ENCODE results near the gene TMPRSS7.
"Not testable (repeated sequence)": the region's sequence is repeated elsewhere in the genome, so short reads cannot be mapped to it uniquely, and the experiment has no call there.

TMPRSS7 gene

DNA sequence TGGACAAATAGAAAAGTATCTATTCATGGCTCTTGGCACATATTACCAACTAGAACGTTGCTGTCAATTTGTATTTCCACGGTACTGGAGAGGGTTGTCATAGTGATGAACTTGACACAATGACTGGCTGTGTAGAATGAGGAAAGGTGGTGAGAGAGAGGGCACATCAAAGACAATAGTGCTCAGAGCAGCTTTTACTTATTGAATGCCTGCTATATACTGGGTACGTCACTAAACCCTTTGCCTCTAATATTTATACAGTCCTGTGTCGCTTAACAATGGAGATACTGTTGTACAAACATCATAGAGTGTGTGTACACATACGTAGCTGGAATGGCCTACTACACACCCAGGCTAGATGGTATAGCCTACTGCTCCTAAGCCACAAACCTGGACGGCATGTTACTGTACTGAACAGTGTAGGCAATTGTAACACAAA lies 8.3 kb downstream of the TMPRSS7 start:
- DNase-seq (ENCODE audit: low read depth, low spot score) = no peak
- TF ChIP-seq FOXP2 (optimal IDR thresholded peaks at IDR 0.05; ENCODE audit: control extremely low read depth, extremely low read length, insufficient read depth) = no peak
- no peak for TF ChIP-seq EZH2 (IDR thresholded peaks at IDR 0.05)
- TF ChIP-seq POLR2AphosphoS5 (IDR thresholded peaks at IDR 0.05; ENCODE audit: borderline replicate concordance, low read depth, low read length) = no peak
- H3K9me3 ChIP-seq (ENCODE audit: low read depth, low read length) = no peaks in the 10 kb centered on the region
- no peak overlapping the region for H3K4me3 ChIP-seq
- no peaks in the 10 kb centered on the region for H3K36me3 ChIP-seq (ENCODE audit: insufficient read depth, low read length)
- no peak overlapping the region for H3K9ac ChIP-seq (ENCODE audit: insufficient read length)
- no peak overlapping the region for H3K27ac ChIP-seq

DNA sequence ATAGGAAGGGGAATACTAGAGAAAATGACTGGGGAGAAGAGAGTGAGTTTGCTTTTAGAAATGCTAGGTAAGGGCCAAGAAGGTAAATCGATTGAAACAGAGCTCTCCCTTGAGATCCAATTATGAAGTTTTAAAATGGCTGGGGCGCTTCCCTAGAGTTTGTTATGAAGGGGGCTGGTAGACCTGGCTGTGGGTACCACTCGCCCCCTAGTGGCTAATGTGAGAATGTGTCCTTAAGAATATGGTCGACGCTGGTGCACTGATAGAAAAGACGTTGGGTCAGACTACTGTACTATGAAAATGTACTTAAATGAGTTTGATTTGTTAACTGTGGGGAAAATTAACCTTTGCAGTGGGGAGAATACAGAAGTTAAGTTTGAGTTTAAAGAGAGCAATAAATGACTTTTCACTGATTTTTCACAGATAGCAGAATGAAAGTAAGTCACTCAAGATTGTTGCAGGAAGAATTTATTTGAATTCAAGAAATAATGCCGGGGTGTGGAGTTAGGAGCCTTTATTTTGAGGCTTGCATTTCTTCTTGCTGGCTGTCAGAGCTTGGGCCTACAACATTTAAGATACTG lies 9.2 kb downstream of the TMPRSS7 start:
- H3K9me3 ChIP-seq (ENCODE audit: low read depth, low read length) = no peaks in the 10 kb centered on the region
- no peak overlapping the region for H3K27ac ChIP-seq
- no peaks in the 10 kb centered on the region for H3K36me3 ChIP-seq (ENCODE audit: insufficient read depth, low read length)
- peak overlapping the region; percentile 54 for H3K4me3 ChIP-seq
- peak; percentile 18 for DNase-seq (ENCODE audit: low read depth, low spot score)
- no peak overlapping the region for H3K9ac ChIP-seq (ENCODE audit: insufficient read length)
- TF ChIP-seq FOXP2 (optimal IDR thresholded peaks at IDR 0.05; ENCODE audit: control extremely low read depth, extremely low read length, insufficient read depth) (no peak), POLR2AphosphoS5 (IDR thresholded peaks at IDR 0.05; ENCODE audit: borderline replicate concordance, low read depth, low read length) (no peak), EZH2 (IDR thresholded peaks at IDR 0.05) (no peak)

DNA sequence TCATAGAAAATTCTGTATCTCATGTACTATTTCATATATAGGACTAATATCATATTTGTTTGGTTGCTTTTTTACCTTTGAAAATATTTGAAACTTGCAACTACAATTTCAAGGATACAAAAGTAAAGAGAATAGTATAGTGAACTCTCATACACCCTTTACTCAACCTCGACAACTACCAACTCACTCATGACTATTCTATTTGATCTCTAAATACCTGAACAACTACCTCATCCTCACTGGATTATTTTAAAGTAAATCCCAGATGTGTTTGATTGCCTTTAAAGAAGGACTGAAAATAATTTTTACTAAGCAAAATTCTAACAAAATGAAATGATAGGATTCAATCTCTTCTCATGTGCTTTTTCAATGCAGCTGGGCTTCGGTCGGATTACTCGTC lies 12.1 kb downstream of the TMPRSS7 start:
- Histone ChIP-seq H3K9me3 (ENCODE audit: low read depth, low read length) (no peaks in the 10 kb centered on the region), H3K9ac (ENCODE audit: insufficient read length) (no peak overlapping the region), H3K36me3 (ENCODE audit: insufficient read depth, low read length) (no peaks in the 10 kb centered on the region), H3K4me3 (no peak overlapping the region), H3K27ac (no peak overlapping the region)
- no peak for TF ChIP-seq FOXP2 (optimal IDR thresholded peaks at IDR 0.05; ENCODE audit: control extremely low read depth, extremely low read length, insufficient read depth)
- no peak for TF ChIP-seq EZH2 (IDR thresholded peaks at IDR 0.05)
- no peak for TF ChIP-seq POLR2AphosphoS5 (IDR thresholded peaks at IDR 0.05; ENCODE audit: borderline replicate concordance, low read depth, low read length)
- DNase-seq (ENCODE audit: low read depth, low spot score) = no peak

DNA sequence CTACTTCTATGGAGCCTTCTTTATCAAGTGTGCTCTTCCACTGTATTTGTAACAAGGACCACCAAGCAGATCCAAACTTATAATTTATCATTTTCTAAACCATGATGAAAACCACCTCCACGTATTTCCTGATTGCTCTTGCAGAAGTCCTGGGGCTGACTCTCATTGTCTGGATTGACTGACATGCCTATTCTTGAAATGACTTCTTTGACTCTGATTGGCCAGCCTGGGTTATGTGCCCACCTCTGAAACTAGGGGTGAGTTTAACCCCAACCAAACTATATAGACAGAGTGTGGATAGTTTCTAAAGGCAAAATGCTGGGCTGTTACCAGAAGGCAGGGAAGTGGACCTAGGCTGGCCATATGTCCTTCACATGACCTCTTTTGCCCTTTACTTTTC lies 12.7 kb downstream of the TMPRSS7 start:
- no peaks in the 10 kb centered on the region for H3K36me3 ChIP-seq (ENCODE audit: insufficient read depth, low read length)
- H3K9me3 ChIP-seq (ENCODE audit: low read depth, low read length) = no peaks in the 10 kb centered on the region
- no peak overlapping the region for H3K9ac ChIP-seq (ENCODE audit: insufficient read length)
- H3K27ac ChIP-seq = no peak overlapping the region
- TF ChIP-seq EZH2 (IDR thresholded peaks at IDR 0.05) = no peak
- TF ChIP-seq FOXP2 (optimal IDR thresholded peaks at IDR 0.05; ENCODE audit: control extremely low read depth, extremely low read length, insufficient read depth) = no peak
- TF ChIP-seq POLR2AphosphoS5 (IDR thresholded peaks at IDR 0.05; ENCODE audit: borderline replicate concordance, low read depth, low read length) = no peak
- DNase-seq (ENCODE audit: low read depth, low spot score) = no peak
- H3K4me3 ChIP-seq = no peak overlapping the region

DNA sequence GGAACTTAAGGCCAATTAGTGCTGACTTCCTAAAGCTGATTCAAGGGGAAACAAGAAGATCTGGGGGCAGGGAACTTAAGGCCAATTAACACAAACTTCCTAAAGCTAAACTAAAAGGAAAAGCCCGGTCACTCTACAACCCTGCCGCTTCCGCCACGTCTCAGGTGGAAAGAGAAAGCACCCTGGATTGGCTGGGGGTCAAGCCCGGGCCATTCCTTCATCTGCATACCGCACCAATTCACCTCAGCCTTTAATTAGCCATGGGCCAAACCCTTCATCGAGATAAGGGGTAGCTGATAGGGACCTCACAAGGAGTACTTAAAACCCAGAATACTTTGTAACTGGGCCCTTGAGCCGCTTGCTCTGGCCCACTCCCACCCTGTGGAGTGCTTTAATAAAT lies 14.4 kb downstream of the TMPRSS7 start:
- H3K9ac ChIP-seq (ENCODE audit: insufficient read length) = no peak overlapping the region
- no peak overlapping the region for H3K4me3 ChIP-seq
- H3K36me3 ChIP-seq (ENCODE audit: insufficient read depth, low read length) = no peaks in the 10 kb centered on the region
- TF ChIP-seq EZH2 (IDR thresholded peaks at IDR 0.05) (no peak), POLR2AphosphoS5 (IDR thresholded peaks at IDR 0.05; ENCODE audit: borderline replicate concordance, low read depth, low read length) (no peak), FOXP2 (optimal IDR thresholded peaks at IDR 0.05; ENCODE audit: control extremely low read depth, extremely low read length, insufficient read depth) (no peak)
- no peak for DNase-seq (ENCODE audit: low read depth, low spot score)
- H3K9me3 ChIP-seq (ENCODE audit: low read depth, low read length) = no peaks in the 10 kb centered on the region
- H3K27ac ChIP-seq = no peak overlapping the region

DNA sequence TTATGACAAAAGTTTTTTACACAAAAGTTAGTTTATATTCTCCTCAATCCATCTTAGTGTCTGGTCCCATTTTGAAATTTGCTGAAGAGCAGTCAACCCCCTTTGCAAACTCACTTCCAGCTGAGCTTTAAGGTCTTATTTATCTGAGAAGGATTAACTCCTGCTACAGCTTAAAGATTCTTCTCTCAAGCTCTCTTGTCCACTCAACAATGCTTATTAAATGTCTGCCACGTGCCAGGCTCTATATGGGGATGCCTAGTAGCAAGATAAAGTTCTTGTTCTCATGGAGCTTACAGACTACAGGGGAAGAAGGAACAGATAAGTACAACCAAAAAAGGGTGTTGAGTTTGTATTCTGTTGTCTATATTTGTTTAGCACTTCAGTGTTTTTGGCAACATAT lies 18.7 kb downstream of the TMPRSS7 start:
- H3K36me3 ChIP-seq (ENCODE audit: insufficient read depth, low read length) = no peaks in the 10 kb centered on the region
- TF ChIP-seq EZH2 (IDR thresholded peaks at IDR 0.05) = no peak
- TF ChIP-seq FOXP2 (optimal IDR thresholded peaks at IDR 0.05; ENCODE audit: control extremely low read depth, extremely low read length, insufficient read depth) = no peak
- TF ChIP-seq POLR2AphosphoS5 (IDR thresholded peaks at IDR 0.05; ENCODE audit: borderline replicate concordance, low read depth, low read length) = no peak
- no peak overlapping the region for H3K9ac ChIP-seq (ENCODE audit: insufficient read length)
- no peak overlapping the region for H3K27ac ChIP-seq
- no peaks in the 10 kb centered on the region for H3K9me3 ChIP-seq (ENCODE audit: low read depth, low read length)
- DNase-seq (ENCODE audit: low read depth, low spot score) = no peak
- no peak overlapping the region for H3K4me3 ChIP-seq

DNA sequence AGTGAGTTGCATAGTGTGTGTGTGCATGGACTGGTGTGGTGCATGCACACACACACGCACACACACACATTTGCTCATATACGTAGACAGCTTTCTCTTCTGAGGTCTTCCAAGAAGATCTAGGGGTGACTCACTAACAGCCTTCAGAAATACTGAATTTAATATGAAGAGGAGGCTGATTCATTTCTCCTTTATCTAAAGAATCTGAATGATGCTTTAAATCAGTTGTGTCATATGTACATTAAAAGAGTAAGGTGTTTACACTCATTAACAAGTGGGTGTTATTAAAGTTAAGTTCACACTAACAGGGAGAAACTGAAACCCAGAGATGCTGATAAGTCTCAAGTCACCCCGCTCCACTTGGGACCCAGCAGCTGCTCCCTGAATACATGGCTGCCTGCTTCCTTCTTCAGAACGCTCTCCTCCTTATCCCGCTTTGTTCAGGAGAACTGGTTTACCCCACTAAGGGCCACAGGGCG lies 22.0 kb downstream of the TMPRSS7 start:
- no peaks in the 10 kb centered on the region for H3K36me3 ChIP-seq (ENCODE audit: insufficient read depth, low read length)

DNA sequence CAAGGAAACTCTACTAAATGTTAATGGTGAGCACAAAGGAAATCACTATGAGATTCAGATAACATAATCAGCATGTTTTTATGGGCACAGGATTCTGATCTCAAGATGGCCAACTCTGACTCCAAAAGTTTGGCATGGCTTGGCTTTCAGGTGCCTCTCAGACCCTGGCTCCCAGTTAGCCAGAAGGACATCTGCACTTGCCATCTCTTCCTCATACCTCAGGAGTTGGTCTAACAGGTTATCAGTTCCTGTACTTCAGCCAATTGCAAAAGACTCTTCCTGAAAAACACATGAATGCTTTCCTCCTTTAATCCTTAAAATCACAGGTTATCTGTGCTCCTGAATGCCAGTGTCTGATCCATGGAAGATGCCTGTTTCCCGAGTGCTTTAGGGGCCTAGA lies 25.0 kb downstream of the TMPRSS7 start:
- H3K4me3 ChIP-seq = no peak overlapping the region
- TF ChIP-seq EZH2 (IDR thresholded peaks at IDR 0.05) = no peak
- TF ChIP-seq FOXP2 (optimal IDR thresholded peaks at IDR 0.05; ENCODE audit: control extremely low read depth, extremely low read length, insufficient read depth) = no peak
- no peak for TF ChIP-seq POLR2AphosphoS5 (IDR thresholded peaks at IDR 0.05; ENCODE audit: borderline replicate concordance, low read depth, low read length)
- no peak overlapping the region for H3K9ac ChIP-seq (ENCODE audit: insufficient read length)
- no peaks in the 10 kb centered on the region for H3K9me3 ChIP-seq (ENCODE audit: low read depth, low read length)
- no peak overlapping the region for H3K27ac ChIP-seq
- DNase-seq (ENCODE audit: low read depth, low spot score) = no peak
- H3K36me3 ChIP-seq (ENCODE audit: insufficient read depth, low read length) = no peaks in the 10 kb centered on the region

More for the DNA sequence above, 22.0 kb downstream of the TMPRSS7 start:
- no peak overlapping the region for H3K4me3 ChIP-seq
- no peaks in the 10 kb centered on the region for H3K9me3 ChIP-seq (ENCODE audit: low read depth, low read length)
- no peak for DNase-seq (ENCODE audit: low read depth, low spot score)
- no peak overlapping the region for H3K27ac ChIP-seq
- H3K9ac ChIP-seq (ENCODE audit: insufficient read length) = no peak overlapping the region
- TF ChIP-seq FOXP2 (optimal IDR thresholded peaks at IDR 0.05; ENCODE audit: control extremely low read depth, extremely low read length, insufficient read depth) (no peak), EZH2 (IDR thresholded peaks at IDR 0.05) (no peak)

DNA sequence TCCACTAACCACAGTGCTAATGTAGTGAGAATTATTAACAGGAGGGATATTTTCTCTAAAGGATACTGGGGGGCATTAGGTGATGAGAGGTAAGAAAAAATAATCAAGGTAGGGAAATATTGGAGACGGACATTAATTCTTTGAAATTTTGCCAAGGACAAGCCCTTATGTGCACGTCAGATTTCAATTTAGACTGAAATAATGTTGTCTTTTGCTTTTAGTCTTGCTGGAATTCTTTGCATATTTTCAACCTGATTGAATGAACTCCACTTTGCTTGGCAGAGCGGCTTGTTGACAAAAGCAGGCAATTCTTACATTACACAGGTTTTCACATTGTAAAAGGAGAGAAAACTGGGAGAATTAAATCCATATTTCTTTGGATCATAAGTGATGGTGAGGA lies 26.6 kb downstream of the TMPRSS7 start:
- no peak overlapping the region for H3K9ac ChIP-seq (ENCODE audit: insufficient read length)
- TF ChIP-seq EZH2 (IDR thresholded peaks at IDR 0.05) (no peak), POLR2AphosphoS5 (IDR thresholded peaks at IDR 0.05; ENCODE audit: borderline replicate concordance, low read depth, low read length) (no peak), FOXP2 (optimal IDR thresholded peaks at IDR 0.05; ENCODE audit: control extremely low read depth, extremely low read length, insufficient read depth) (no peak)
- no peaks in the 10 kb centered on the region for H3K36me3 ChIP-seq (ENCODE audit: insufficient read depth, low read length)
- no peaks in the 10 kb centered on the region for H3K9me3 ChIP-seq (ENCODE audit: low read depth, low read length)
- H3K27ac ChIP-seq = no peak overlapping the region
- H3K4me3 ChIP-seq = no peak overlapping the region
- DNase-seq (ENCODE audit: low read depth, low spot score) = no peak

DNA sequence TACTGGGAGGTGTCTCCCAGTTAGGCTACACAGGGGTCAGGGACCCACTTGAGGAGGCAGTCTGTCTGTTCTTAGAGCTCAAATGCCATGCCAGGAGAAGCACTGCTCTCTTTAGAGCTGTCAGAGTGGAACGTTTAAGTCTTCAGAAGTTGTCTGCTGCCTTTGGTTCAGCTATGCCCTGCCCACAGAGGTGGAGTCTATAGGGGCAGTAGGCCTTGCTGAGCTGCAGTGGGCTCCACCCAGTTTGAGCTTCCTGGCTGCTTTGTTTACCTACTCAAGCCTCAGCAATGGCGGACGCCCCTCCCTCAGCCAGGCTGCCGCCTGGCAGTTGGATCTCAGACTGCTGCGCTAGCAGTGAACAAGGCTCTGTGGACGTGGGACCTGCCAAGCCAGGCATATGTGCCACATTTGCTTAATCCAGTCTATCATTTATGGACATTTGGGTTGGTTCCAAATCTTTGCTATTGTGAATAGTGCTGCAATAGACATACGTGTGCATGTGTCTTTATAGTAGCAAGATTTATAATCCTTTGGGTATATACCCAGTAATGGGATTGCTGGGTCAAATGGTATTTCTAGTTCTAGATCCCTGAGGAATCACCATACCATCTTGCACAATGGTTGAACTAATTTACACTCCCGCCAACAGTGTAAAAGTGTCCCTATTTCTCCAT lies 38.0 kb downstream of the TMPRSS7 start:
- H3K9me3 ChIP-seq (ENCODE audit: low read depth, low read length); H3K9ac ChIP-seq (ENCODE audit: insufficient read length); DNase-seq (ENCODE audit: low read depth, low spot score); H3K36me3 ChIP-seq (ENCODE audit: insufficient read depth, low read length); H3K27ac ChIP-seq; H3K4me3 ChIP-seq: not testable (repeated sequence)
